HG02759 (cell line): Measurements from ENCODE around the gene NEK9.

Experiments used
- ATAC-seq: cut with Tn5 transposase; IDR thresholded peaks from one replicate; pipeline ENCODE4 v1.9.1; 2021; ENCODE audit warnings: mild to moderate bottlenecking, moderate library complexity; ENCODE audit not compliant: unreplicated experiment

Gene NEK9

DNA sequence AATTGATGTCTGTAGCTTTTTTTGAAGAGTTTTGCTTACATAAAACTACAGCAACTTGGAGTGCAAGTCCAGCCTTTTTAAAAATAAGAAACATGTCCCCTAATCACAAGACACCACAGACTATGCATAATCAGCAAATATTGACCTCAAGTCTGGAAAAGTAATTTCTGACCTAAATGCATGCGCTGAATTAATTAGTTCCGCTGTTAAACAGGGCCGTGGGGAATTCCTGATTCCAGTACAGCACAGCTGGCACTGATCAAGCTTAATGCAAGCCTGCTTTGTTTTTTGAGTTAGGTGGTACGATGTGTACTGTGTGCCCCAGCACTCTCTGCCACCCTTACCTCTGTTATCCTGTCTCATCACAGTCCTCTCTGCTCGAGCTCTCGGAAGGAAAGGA, 84.8 kb downstream of the NEK9 start:
- ATAC-seq: no peak

DNA sequence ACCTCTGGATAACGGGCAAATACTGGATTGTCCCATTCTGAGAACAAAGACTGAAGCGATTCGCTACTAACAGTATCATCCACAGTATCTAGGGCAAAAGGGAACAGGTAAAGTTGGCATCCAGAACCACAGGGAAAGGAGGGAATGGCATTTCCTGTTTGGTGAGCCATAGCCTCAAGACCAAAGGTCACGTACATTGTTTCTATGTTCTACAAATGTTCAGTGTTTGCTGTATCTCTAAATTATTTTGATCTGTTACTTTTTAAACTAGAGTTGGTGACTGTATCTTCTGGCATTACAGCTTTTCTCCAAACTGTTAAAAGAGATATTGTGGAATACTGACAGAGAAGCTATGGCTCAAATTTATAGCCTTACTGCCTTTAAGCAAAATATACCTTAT, 85.2 kb downstream of the NEK9 start:
- no peak for ATAC-seq

GRCh38 chr14:75040959-75041358, 85.9 kb downstream of the NEK9 start:
- ATAC-seq: no peak

DNA sequence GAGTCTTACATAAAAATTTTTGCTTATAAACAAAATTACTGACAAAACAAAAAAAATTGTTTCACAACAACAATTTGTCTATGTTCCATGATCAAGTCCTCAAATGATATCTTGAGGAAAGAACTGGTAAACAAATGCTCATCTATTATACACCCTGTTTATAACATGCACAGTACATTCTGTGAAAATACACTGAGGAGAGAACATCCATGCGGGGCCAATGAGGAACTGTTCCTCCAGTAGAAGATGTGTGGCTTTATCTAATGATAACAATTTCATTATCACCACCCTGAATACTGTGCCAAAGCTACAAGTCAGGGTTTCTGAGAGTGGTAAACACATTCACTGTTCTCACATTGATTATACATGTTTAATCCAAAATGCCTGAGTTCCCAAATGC, 86.3 kb downstream of the NEK9 start:
- ATAC-seq: no peak

DNA sequence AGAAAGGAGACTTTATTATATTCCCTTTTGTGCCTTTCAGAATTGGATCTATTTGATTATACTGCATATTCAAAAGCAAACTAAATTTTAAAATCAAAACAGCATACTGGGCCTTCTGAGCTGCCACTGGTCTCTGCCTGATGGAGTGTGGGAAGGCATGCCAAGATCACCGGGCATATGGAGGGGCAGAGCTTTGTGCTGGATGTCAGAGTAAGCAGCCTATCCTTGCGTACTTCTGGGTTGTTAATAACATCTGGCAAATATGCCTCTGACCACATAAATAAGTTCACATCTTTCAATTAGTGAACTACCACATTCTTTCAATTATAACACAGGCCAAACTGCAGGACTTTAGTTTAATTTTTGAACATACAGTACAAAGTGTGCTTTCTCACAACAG, 93.9 kb downstream of the NEK9 start:
- no peak for ATAC-seq

GRCh38 chr14:75030147-75030546, 96.7 kb downstream of the NEK9 start:
- no peak for ATAC-seq
